HG03565 (cell line): ENCODE measurements around the gene GMPPA.

Source experiments
- ATAC-seq: cut with Tn5 transposase; IDR thresholded peaks from one replicate; pipeline ENCODE4 v1.9.1; 2021; ENCODE audit warnings: mild to moderate bottlenecking, moderate library complexity; ENCODE audit not compliant: unreplicated experiment

Gene GMPPA

DNA sequence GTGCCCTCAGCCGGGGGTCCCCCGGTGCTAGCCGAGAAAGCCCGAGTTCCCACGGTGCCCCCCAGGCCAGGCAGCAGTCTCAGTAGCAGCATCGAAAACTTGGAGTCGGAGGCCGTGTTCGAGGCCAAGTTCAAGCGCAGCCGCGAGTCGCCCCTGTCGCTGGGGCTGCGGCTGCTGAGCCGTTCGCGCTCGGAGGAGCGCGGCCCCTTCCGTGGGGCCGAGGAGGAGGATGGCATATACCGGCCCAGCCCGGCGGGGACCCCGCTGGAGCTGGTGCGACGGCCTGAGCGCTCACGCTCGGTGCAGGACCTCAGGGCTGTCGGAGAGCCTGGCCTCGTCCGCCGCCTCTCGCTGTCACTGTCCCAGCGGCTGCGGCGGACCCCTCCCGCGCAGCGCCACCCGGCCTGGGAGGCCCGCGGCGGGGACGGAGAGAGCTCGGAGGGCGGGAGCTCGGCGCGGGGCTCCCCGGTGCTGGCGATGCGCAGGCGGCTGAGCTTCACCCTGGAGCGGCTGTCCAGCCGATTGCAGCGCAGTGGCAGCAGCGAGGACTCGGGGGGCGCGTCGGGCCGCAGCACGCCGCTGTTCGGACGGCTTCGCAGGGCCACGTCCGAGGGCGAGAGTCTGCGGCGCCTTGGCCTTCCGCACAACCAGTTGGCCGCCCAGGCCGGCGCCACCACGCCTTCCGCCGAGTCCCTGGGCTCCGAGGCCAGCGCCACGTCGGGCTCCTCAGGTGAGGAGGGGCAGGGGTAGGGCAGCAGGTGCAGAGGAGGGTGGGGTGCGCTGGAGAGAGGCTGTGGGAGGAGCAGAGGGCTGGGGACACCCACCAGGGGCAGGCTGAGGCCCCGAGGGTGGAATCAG is 14.1 kb upstream of the GMPPA start:
- no peak for ATAC-seq

- ATAC-seq: no peak
These were observed 13.5 kb upstream of the GMPPA start for GRCh38 chr2:219485201-219485580.

DNA sequence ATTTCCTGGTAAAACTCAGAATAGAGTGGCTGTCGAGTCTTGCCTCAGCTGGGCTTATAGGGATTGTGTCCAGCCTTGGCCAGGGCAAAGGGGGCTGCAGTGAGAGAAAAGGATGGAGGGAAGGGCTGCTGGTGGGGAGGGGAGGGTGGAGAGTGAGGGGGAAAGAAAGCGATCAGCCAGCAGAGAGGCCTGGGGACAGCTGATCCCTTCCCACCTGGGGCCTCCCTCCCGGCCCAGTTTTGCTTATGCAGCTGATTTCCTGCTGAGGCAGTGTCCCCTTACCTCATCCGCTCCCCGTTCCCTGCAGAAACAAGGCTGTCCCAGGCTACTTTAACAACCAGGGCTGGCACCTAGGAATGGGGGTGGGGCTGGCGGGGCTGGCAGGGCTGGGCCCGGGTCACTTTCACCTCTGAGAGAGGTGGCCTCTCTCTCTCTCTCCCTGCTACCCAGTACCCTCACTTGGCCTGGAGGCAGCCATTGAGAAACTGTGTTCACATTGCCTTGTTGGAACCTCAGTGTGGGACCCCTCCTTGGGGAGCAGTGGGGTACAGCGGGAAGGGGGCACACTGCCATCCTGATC is 12.2 kb upstream of the GMPPA start:
- ATAC-seq: no peak

- no peak for ATAC-seq
These were observed 10.4 kb upstream of the GMPPA start for GRCh38 chr2:219488149-219488843.

GRCh38 chr2:219488844-219489194 is 9.9 kb upstream of the GMPPA start:
- ATAC-seq: no peak

GRCh38 chr2:219489315-219489714 is 9.4 kb upstream of the GMPPA start:
- no peak for ATAC-seq

GRCh38 chr2:219490186-219490585 is 8.5 kb upstream of the GMPPA start:
- no peak for ATAC-seq

GRCh38 chr2:219490600-219491130 is 8.0 kb upstream of the GMPPA start:
- ATAC-seq: no peak

GRCh38 chr2:219491278-219491963 is 7.3 kb upstream of the GMPPA start:
- no peak for ATAC-seq

DNA sequence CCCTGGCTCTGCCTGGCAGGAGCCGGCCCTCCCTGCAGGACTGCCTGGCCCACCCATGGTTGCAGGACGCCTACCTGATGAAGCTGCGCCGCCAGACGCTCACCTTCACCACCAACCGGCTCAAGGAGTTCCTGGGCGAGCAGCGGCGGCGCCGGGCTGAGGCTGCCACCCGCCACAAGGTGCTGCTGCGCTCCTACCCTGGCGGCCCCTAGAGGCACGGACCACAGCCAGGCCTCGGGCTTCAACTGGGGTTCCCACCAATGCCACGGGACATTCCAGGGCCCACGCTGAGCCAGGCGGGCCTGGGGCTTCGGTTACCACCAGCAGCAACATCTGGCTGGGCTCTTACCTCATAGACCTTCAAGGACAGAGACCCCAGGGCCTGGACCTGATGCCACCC is 6.1 kb upstream of the GMPPA start:
- ATAC-seq: no peak

GRCh38 chr2:219493086-219493485 is 5.6 kb upstream of the GMPPA start:
- ATAC-seq: no peak

- no peak for ATAC-seq
These were observed 3.6 kb upstream of the GMPPA start for GRCh38 chr2:219494952-219495530.

DNA sequence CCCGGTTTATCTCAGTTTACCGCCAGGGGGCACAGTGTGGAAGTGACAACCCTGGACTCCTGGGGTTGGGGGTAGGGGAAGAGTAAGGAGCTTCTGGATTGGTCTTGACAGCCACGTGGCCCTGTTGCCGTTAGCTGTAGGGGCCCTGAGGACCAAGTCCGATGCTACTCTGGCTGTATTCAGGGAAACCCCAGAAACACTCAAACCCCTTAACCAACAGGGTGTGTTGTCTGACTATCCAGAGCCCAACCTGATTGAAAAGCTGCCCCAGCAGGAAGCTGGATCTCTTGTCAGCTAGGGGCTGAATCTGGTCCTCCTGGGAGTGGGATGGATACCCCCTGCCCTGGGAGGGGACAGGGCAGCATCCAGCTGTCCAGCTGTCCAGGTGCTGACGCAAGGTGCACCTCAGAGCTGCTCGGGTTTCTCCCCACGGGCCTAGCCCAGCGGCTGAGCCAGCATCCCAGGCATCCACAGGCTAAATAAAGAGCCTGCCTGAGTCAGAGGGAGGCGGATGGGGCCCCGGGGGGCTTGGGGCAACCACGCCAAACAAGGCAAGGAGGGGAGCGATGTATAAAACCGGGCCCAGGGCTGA is 3.1 kb upstream of the GMPPA start:
- no peak for ATAC-seq

- no peak for ATAC-seq
These were observed 2.4 kb upstream of the GMPPA start for GRCh38 chr2:219496247-219496824.

DNA sequence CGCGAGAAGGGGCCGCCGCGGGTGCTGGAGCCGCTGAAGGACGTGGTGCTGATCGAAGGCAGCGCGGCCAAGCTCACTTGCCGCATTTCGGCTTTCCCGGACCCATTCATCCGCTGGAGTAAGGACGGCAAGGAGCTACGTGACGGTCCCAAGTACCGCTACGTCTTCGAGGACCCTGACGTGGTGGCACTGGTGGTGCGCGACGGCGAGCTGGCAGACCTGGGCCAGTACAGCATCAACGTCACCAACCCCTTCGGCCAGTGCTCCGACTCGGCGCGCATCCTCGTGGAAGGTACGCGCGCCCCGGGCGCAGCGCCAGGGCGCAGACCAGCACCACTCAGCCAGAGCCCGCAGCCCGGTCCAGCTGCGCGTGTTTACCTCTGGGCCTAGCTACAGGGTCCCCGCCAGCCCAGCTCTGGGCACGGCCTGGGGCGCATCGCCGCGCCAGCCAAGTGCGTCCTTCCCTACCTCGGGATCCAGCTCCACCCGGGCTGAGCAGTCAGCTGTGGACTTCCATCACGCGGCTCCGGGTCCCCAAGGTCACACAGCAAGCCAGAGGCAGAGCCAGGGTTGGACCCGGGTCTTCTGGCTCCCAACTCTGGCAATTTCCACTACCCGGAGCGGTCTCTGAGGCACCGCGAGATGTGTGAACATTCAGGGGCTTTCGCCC is 1.7 kb upstream of the GMPPA start:
- no peak for ATAC-seq

- ATAC-seq: no peak
These were observed 1.0 kb upstream of the GMPPA start for GRCh38 chr2:219497495-219498279.

DNA sequence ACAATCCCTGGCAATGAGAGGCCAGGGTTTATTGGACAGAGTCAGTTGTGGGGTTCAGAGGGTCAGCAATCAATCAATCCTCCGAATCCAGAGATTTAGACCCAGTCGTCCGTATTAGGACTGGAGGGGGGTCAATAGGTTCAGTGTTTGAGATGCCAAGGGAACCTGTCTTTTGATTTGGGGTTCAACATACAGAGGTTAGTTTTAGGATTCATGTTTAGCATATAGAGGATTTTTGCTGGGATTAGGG is 292 bp downstream of the GMPPA start:
- no peak for ATAC-seq

DNA sequence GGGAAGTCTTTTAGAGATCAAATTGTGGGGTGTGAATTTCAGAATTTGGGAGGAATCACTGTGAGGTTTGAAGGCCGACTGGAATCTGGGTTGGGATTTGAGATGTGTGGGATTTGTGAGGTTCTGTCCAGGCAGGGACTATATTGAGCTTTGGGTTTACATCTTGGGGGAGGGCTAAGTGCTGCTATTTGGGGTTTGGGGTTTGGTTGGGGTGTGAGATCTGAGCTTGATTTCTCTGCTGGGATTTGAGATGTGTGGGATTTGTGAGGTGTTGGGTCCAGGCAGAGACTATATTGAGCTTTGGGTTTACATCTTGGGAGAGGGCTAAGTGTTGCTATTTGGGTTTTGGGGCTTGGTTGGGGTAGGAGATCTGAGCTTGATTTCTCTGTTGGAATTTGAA is 864 bp downstream of the GMPPA start:
- no peak for ATAC-seq

DNA sequence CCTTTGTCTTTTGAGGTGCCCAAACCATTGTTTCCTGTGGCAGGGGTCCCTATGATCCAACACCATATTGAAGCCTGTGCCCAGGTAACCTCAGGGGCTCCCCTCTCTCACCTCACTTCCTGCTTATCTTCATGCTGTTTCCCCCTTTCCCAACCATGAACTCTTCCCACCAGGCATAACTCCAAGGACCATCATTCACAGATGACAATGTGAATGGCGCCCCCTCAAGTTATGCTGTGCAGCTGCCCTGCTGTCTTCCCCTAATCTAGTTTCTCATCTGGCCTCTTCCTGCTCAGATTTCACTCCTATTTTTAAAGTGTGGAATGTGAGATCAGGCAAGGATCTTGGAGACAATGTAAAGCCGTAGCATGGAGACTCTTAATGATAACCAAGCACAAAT is 1.4 kb downstream of the GMPPA start:
- no peak for ATAC-seq
